Astrocyte (in vitro differentiated cells and primary cell): Measurements from ENCODE around the gene LMOD3. TPM values are rescaled to one million over a fixed set of nuclear protein-coding genes. Genes with fewer than 3 reads are reported as not detected.
A peak's percentile ranks its signal among the peaks of the same experiment; 100 is the strongest.

ENCODE experiments used
- DNase-seq: peaks from one replicate; pipeline ENCODE4 v3.0.0-alpha.2; 2010; ENCODE audit warnings: low read depth
- FAIRE-seq: peaks from 2 replicates; lab custom pipeline; 2011; peaks lifted over from hg19 to GRCh38; lab: Jason Lieb, UNC
- H2AFZ ChIP-seq: 2 replicates; pipeline ENCODE4 v1.6.0; 2012; ENCODE audit warnings: low read depth, low read length, inconsistent platforms
- H3K27ac ChIP-seq: 2 replicates; pipeline ENCODE4 v1.5.1; 2011; ENCODE audit warnings: low read depth, low read length, inconsistent platforms
- H3K27me3 ChIP-seq: 2 replicates; pipeline ENCODE4 v1.6.0; 2011; ENCODE audit warnings: low read length, inconsistent platforms; ENCODE audit not compliant: insufficient read depth
- H3K36me3 ChIP-seq: 2 replicates; pipeline ENCODE4 v1.5.1; 2011; ENCODE audit warnings: low read length, inconsistent platforms; ENCODE audit not compliant: insufficient read depth
- H3K4me1 ChIP-seq: 2 replicates; pipeline ENCODE4 v1.5.1; 2011; ENCODE audit warnings: low read length, inconsistent platforms; ENCODE audit not compliant: insufficient read depth
- H3K4me2 ChIP-seq: 2 replicates; pipeline ENCODE4 v1.6.0; 2012; ENCODE audit warnings: low read length, inconsistent platforms
- H3K4me3 ChIP-seq: 2 replicates; pipeline ENCODE4 v1.5.1; 2011; ENCODE audit warnings: low read depth, mild to moderate bottlenecking, low read length, inconsistent platforms; ENCODE audit not compliant: insufficient read depth
- H3K79me2 ChIP-seq: 2 replicates; pipeline ENCODE4 v1.6.0; 2012; ENCODE audit warnings: mild to moderate bottlenecking, low read length, inconsistent platforms; ENCODE audit not compliant: insufficient read depth
- H3K9ac ChIP-seq: 2 replicates; pipeline ENCODE4 v1.6.0; 2012; ENCODE audit warnings: mild to moderate bottlenecking, low read length, inconsistent platforms
- H3K9me3 ChIP-seq: 2 replicates; pipeline ENCODE4 v1.5.1; 2012; ENCODE audit warnings: low read depth, mild to moderate bottlenecking, low read length, inconsistent platforms; ENCODE audit not compliant: insufficient read depth
- H4K20me1 ChIP-seq: 2 replicates; pipeline ENCODE4 v1.6.0; 2012; ENCODE audit warnings: low read length, inconsistent platforms; ENCODE audit not compliant: insufficient read depth
- H3K27ac Mint-ChIP-seq: one replicate; pipeline ENCODE4 v1.8.0; 2021; ENCODE audit warnings: mild to moderate bottlenecking, mixed read lengths; ENCODE audit not compliant: unreplicated experiment
- H3K27me3 Mint-ChIP-seq: one replicate; pipeline ENCODE4 v1.8.0; 2021; ENCODE audit warnings: low read depth, mixed read lengths; ENCODE audit not compliant: unreplicated experiment
- H3K36me3 Mint-ChIP-seq: one replicate; pipeline ENCODE4 v1.8.0; 2021; ENCODE audit warnings: low read depth, mixed read lengths; ENCODE audit not compliant: unreplicated experiment
- H3K4me1 Mint-ChIP-seq: one replicate; pipeline ENCODE4 v1.8.0; 2021; ENCODE audit warnings: low read depth, mixed read lengths; ENCODE audit not compliant: unreplicated experiment
- H3K4me3 Mint-ChIP-seq: one replicate; pipeline ENCODE4 v1.8.0; 2021; ENCODE audit warnings: mild to moderate bottlenecking, moderate library complexity, mixed read lengths; ENCODE audit not compliant: unreplicated experiment
- H3K9me3 Mint-ChIP-seq: one replicate; pipeline ENCODE4 v1.8.0; 2021; ENCODE audit warnings: mild to moderate bottlenecking, mixed read lengths; ENCODE audit not compliant: unreplicated experiment
- CTCF ChIP-seq: IDR thresholded peaks from 2 replicates; pipeline ENCODE4 v1.5.1; 2011; ENCODE audit warnings: low read depth, mild to moderate bottlenecking, inconsistent platforms, low read length, moderate library complexity; ENCODE audit not compliant: insufficient read depth
- EZH2 ChIP-seq: IDR thresholded peaks from 2 replicates; pipeline ENCODE4 v1.6.1; 2012; ENCODE audit warnings: mild to moderate bottlenecking, low read length, inconsistent platforms; ENCODE audit not compliant: insufficient read depth
- total RNA-seq: library from RNA; stranded (reverse); gene quantifications from 2 replicates; pipeline ENCODE4 v1.2.1, GENCODE V29; 2021

LMOD3 gene
- total RNA-seq, 1 donor from 2014 or later, result 0.07 TPM

DNA sequence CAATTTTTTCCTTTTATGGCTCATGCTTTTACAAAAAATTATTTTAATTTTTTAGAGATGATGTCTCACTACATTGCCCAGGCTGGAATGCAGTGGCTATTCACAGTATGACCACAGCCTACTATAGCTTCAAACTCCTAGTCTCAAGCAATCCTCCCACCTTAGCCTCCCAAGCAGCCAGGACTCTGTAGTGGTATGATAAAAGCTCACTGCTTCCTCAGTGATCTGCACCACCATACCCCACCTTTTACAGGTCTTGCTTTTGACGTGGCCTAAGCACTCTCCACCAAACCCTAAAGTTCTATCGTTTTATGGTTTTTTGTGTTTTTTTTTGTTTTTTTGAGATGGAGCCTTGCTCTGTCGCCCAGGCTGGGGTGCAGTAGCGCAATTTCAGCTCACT, 56.3 kb downstream of the LMOD3 start:
- Histone ChIP-seq H3K4me2 (no peak overlapping the region), H3K27ac (no peak overlapping the region), H3K4me3 (no peak overlapping the region), H4K20me1 (no peaks in the 10 kb centered on the region), H3K79me2 (peaks cover 4% of the 10 kb centered on the region), H3K4me1 (no peaks in the 10 kb centered on the region), H2AFZ (no peak overlapping the region), H3K27me3 (no peaks in the 10 kb centered on the region), H3K9ac (no peak overlapping the region), H3K36me3 (peaks cover 28% of the 10 kb centered on the region), H3K9me3 (no peaks in the 10 kb centered on the region)
- Mint-ChIP-seq H3K27me3 (no peaks in the 10 kb centered on the region), H3K4me3 (no peak overlapping the region), H3K36me3 (peaks cover 3% of the 10 kb centered on the region), H3K9me3 (no peaks in the 10 kb centered on the region), H3K27ac (no peak overlapping the region), H3K4me1 (peaks cover 17% of the 10 kb centered on the region)
- no peak for DNase-seq
- no peak for FAIRE-seq
- TF ChIP-seq CTCF (no peak), EZH2 (no peak)

GRCh38 chr3:69065318-69065964, 57.0 kb downstream of the LMOD3 start:
- Mint-ChIP-seq H3K4me3 (no peak overlapping the region), H3K36me3 (peaks cover 9% of the 10 kb centered on the region), H3K4me1 (peaks cover 17% of the 10 kb centered on the region), H3K27me3 (no peaks in the 10 kb centered on the region), H3K9me3 (no peaks in the 10 kb centered on the region), H3K27ac (peak overlapping the region; percentile 63)
- Histone ChIP-seq H3K79me2 (no peaks in the 10 kb centered on the region), H2AFZ (no peak overlapping the region), H4K20me1 (no peaks in the 10 kb centered on the region), H3K4me1 (no peaks in the 10 kb centered on the region), H3K36me3 (peaks cover 34% of the 10 kb centered on the region), H3K4me2 (no peak overlapping the region), H3K27ac (no peak overlapping the region), H3K27me3 (no peaks in the 10 kb centered on the region), H3K4me3 (no peak overlapping the region), H3K9me3 (no peaks in the 10 kb centered on the region), H3K9ac (no peak overlapping the region)
- TF ChIP-seq CTCF, result no peak
- no peak for TF ChIP-seq EZH2
- no peak for DNase-seq
- FAIRE-seq, result no peak

- Histone ChIP-seq H3K9me3 (no peaks in the 10 kb centered on the region), H3K4me1 (no peaks in the 10 kb centered on the region), H3K27me3 (no peaks in the 10 kb centered on the region), H3K36me3 (peaks cover 43% of the 10 kb centered on the region), H3K9ac (no peak overlapping the region), H3K79me2 (no peaks in the 10 kb centered on the region), H3K4me2 (no peak overlapping the region), H3K27ac (no peak overlapping the region), H4K20me1 (no peaks in the 10 kb centered on the region), H3K4me3 (no peak overlapping the region), H2AFZ (no peak overlapping the region)
- H3K4me3 Mint-ChIP-seq, result no peak overlapping the region
- DNase-seq (no peak), FAIRE-seq (no peak)
- H3K9me3 Mint-ChIP-seq, result no peaks in the 10 kb centered on the region
- no peaks in the 10 kb centered on the region for H3K27me3 Mint-ChIP-seq
- peak overlapping the region; percentile 42 for H3K27ac Mint-ChIP-seq
- peaks cover 15% of the 10 kb centered on the region for H3K36me3 Mint-ChIP-seq
- no peak for TF ChIP-seq EZH2
- TF ChIP-seq CTCF, result no peak
- H3K4me1 Mint-ChIP-seq, result peaks cover 17% of the 10 kb centered on the region
Observed at GRCh38 chr3:69063636-69064035, 58.8 kb downstream of the LMOD3 start.
